B cell (primary cell): Measurements from ENCODE around the gene PSENEN. TPM values are rescaled to one million over a fixed set of nuclear protein-coding genes. Genes with fewer than 3 reads are reported as not detected.

Experiments used
- ATAC-seq: fragments of 200-7000 bp; cut with Tn5 transposase; one replicate; pipeline ENCODE4 v1.10.0; 2021; ENCODE audit warnings: low read depth, mild to moderate bottlenecking, moderate number of reproducible peaks, moderate library complexity
- CTCF ChIA-PET: fragments of 350-600 bp; sonication (Branson Sonifier 250); formaldehyde crosslinking; loops from one replicate; lab custom pipeline; 2021; ENCODE audit warnings: antibody characterized with exemption, inconsistent platforms; lab: Charles Lee
- POLR2A ChIA-PET: fragments of 350-600 bp; sonication (Branson Sonifier 250); formaldehyde crosslinking; loops from one replicate; lab custom pipeline; 2021; ENCODE audit warnings: antibody characterized with exemption; lab: Charles Lee
- DNase-seq: peaks from one replicate; pipeline ENCODE4 v3.0.0; 2013
- H2AFZ ChIP-seq: 2 replicates; pipeline ENCODE4 v1.6.1; 2012; ENCODE audit warnings: mild to moderate bottlenecking, low read depth, low read length; ENCODE audit not compliant: insufficient read depth, poor library complexity, severe bottlenecking
- H3K27ac ChIP-seq, 2 donors: 1 replicate in 1 of 2; 2 replicates in 1 of 2; pipeline ENCODE4 v1.5.1; 2012 to 2013; ENCODE audit warnings: low read length in 2 of 2, mild to moderate bottlenecking in 2 of 2, moderate library complexity in 1 of 2
- H3K27me3 ChIP-seq, 4 experiments: fragments of 200-600 bp in 1 of 4; sonication (generic) in 1 of 4; replicated peaks in 1 of 4; 1 replicate in 2 of 4; 2 replicates in 2 of 4; pipeline versions ENCODE4 v1.6.1 to v1.7.0; 2013 to 2016; ENCODE audit warnings: low read length in 3 of 4, mild to moderate bottlenecking in 2 of 4, mixed read lengths in 1 of 4, moderate library complexity in 1 of 4; ENCODE audit not compliant: insufficient read depth in 4 of 4, control insufficient read depth in 3 of 4; ENCODE audit errors: control extremely low read depth in 1 of 4
- H3K36me3 ChIP-seq, 2 experiments: replicated peaks in 1 of 2; 1 replicate in 1 of 2; 2 replicates in 1 of 2; pipeline versions ENCODE4 v1.6.1 to v1.7.1; 2013; ENCODE audit warnings: low read length in 1 of 2; ENCODE audit not compliant: insufficient read depth in 2 of 2, control insufficient read depth in 1 of 2; ENCODE audit errors: control extremely low read depth in 1 of 2, extremely low read depth in 1 of 2
- H3K4me1 ChIP-seq, 2 donors: fragments of 200-600 bp in 1 of 2; sonication (generic) in 1 of 2; 1 replicate in 1 of 2; 2 replicates in 1 of 2; pipeline versions ENCODE4 v1.5.1 to v1.6.1; 2013 to 2017; ENCODE audit warnings: low read length in 2 of 2; ENCODE audit not compliant: control insufficient read depth in 2 of 2, insufficient read depth in 2 of 2
- H3K4me2 ChIP-seq: replicated peaks from 2 replicates; pipeline ENCODE3; 2012; ENCODE audit warnings: mild to moderate bottlenecking, low read depth, low read length; ENCODE audit not compliant: poor library complexity, severe bottlenecking
- H3K4me3 ChIP-seq, 5 experiments: fragments of 200-600 bp in 1 of 5; sonication (generic) in 1 of 5; 1 replicate in 3 of 5; 2 replicates in 2 of 5; pipeline versions ENCODE4 v1.5.1 to v1.7.0; 2011 to 2016; ENCODE audit warnings: low read length in 4 of 5, mild to moderate bottlenecking in 4 of 5, low read depth in 2 of 5, control low read depth in 1 of 5, moderate library complexity in 1 of 5; ENCODE audit not compliant: insufficient read depth in 1 of 5; ENCODE audit errors: control extremely low read depth in 1 of 5, extremely low read depth in 1 of 5
- H3K79me2 ChIP-seq: fragments of 200-600 bp; sonication (generic); one replicate; pipeline ENCODE4 v1.6.0; 2016; ENCODE audit warnings: low read length; ENCODE audit not compliant: control insufficient read depth, insufficient read depth
- H3K9ac ChIP-seq: fragments of 200-600 bp; sonication (generic); 2 replicates; pipeline ENCODE4 v1.6.1; 2017; ENCODE audit warnings: mild to moderate bottlenecking, low read length, moderate library complexity
- H3K9me3 ChIP-seq, 3 donors: one replicate each; pipeline versions ENCODE4 v1.6.1 to v1.7.1; 2013; ENCODE audit warnings: low read length in 2 of 3; ENCODE audit not compliant: control insufficient read depth in 2 of 3, insufficient read depth in 1 of 3; ENCODE audit errors: control extremely low read depth in 1 of 3
- H4K20me1 ChIP-seq: 2 replicates; pipeline ENCODE4 v1.6.0; 2012; ENCODE audit warnings: mild to moderate bottlenecking, low read length; ENCODE audit not compliant: insufficient read depth, control insufficient read depth, poor library complexity, severe bottlenecking
- H3K27ac Mint-ChIP-seq: one replicate; pipeline ENCODE4 v1.8.0; 2021; ENCODE audit warnings: mixed read lengths
- H3K27me3 Mint-ChIP-seq: one replicate; pipeline ENCODE4 v1.8.0; 2021; ENCODE audit warnings: mixed read lengths
- H3K4me1 Mint-ChIP-seq: one replicate; pipeline ENCODE4 v1.8.0; 2021; ENCODE audit warnings: mixed read lengths
- H3K4me3 Mint-ChIP-seq: one replicate; pipeline ENCODE4 v1.8.0; 2021; ENCODE audit warnings: mixed read lengths
- H3K9me3 Mint-ChIP-seq: one replicate; pipeline ENCODE4 v1.8.0; 2022; ENCODE audit warnings: mixed read lengths; ENCODE audit not compliant: insufficient read depth
- CTCF ChIP-seq: fragments of 200-600 bp; IDR thresholded peaks from one replicate; pipeline ENCODE4 v1.8.0; 2022; ENCODE audit warnings: antibody characterized with exemption, mild to moderate bottlenecking
- EZH2 ChIP-seq: IDR thresholded peaks from 2 replicates; pipeline ENCODE4 v1.6.1; 2012; ENCODE audit warnings: borderline replicate concordance, low read depth, mild to moderate bottlenecking, moderate library complexity, low read length; ENCODE audit not compliant: insufficient read depth, poor library complexity, severe bottlenecking
- WGBS: methylation state at CpG from one replicate; pipeline ENCODE4 v1.1.5; 2013; ENCODE audit warnings: missing lambda C conversion rate; ENCODE audit not compliant: insufficient coverage; 5-methylcytosine and 5-hydroxymethylcytosine counted together
- intact Hi-C: fragments of 100-400 bp; cut with micrococcal nuclease; formaldehyde crosslinking; loops from one replicate; pipeline ENCODE4 v1.10.0; 2022
- polyA plus RNA-seq: library from polyadenylated mRNA; depleted of rRNA; stranded (reverse); fragments of >200 nt; gene quantifications from 2 replicates; pipeline ENCODE4 v1.2.3, GENCODE V29; 2012
- total RNA-seq, 2 donors: library from RNA; stranded (reverse); fragments of 120-200 nt in 1 of 2; gene quantifications; 1 replicate in 1 of 2; 2 replicates in 1 of 2; pipeline versions ENCODE4 v1.2.3 to v1.2.4, GENCODE V29; 2013 to 2022

The PSENEN gene
- total and polyA plus RNA-seq, 2 donors (not counting 1 experiment from before 2014, with no cell fraction given): 17.7 to 36.4 TPM

- Mint-ChIP-seq H3K9me3 (no peaks in the 10 kb centered on the region), H3K4me1 (no peaks in the 10 kb centered on the region), H3K4me3 (no peak overlapping the region), H3K27ac (no peak overlapping the region), H3K27me3 (no peaks in the 10 kb centered on the region)
- TF ChIP-seq EZH2 (no peak), CTCF (no peak)
- Histone ChIP-seq H3K9ac (no peak overlapping the region), H3K27me3 (no peaks in the 10 kb centered on the region), H3K36me3 (peaks cover 0 to 5% of the 10 kb centered on the region in 2 experiments), H3K4me2 (no peak overlapping the region), H3K27ac (no peak overlapping the region), H3K4me3 (no peak overlapping the region), H3K79me2 (no peaks in the 10 kb centered on the region), H2AFZ (no peak overlapping the region), H3K9me3 (no peaks in the 10 kb centered on the region), H3K4me1 (no peaks in the 10 kb centered on the region), H4K20me1 (no peaks in the 10 kb centered on the region)
- no peak for ATAC-seq
- CTCF ChIA-PET: no interaction called here
- intact Hi-C loops: no loop called here
- POLR2A ChIA-PET: no interaction called here
- no peak for DNase-seq
- 99% methylated on average over 9 of the region's 12 CpGs for WGBS
Observed at GRCh38 chr19:35782589-35782988, 37.1 kb downstream of the PSENEN start.

GRCh38 chr19:35783469-35784434 lies 38.3 kb downstream of the PSENEN start:
- ChIA-PET CTCF (no interaction called here), POLR2A (interaction anchor here (0.6 kb wide), 1 partner anchor 293 kb away, joined by 9 read pairs; no protein-coding TSS in a partner anchor)
- no peaks in the 10 kb centered on the region for H3K27me3 Mint-ChIP-seq
- H3K9me3 Mint-ChIP-seq: no peaks in the 10 kb centered on the region
- intact Hi-C loops: no loop called here
- no peaks in the 10 kb centered on the region for H3K4me1 Mint-ChIP-seq
- H3K36me3 ChIP-seq: peaks cover 0 to 5% of the 10 kb centered on the region in 2 experiments
- no peak overlapping the region for H3K4me3 Mint-ChIP-seq
- ATAC-seq: no peak
- no peak overlapping the region for H3K27ac ChIP-seq
- WGBS: 94% methylated on average over 22 of the region's 28 CpGs
- H3K9ac ChIP-seq: no peak overlapping the region
- H3K27ac Mint-ChIP-seq: no peak overlapping the region
- no peaks in the 10 kb centered on the region for H3K27me3 ChIP-seq
- TF ChIP-seq CTCF (no peak), EZH2 (no peak)
- H3K4me3 ChIP-seq: no peak overlapping the region
- no peaks in the 10 kb centered on the region for H3K4me1 ChIP-seq
- no peaks in the 10 kb centered on the region for H3K9me3 ChIP-seq
- DNase-seq: no peak
- no peaks in the 10 kb centered on the region for H4K20me1 ChIP-seq
- no peak overlapping the region for H3K4me2 ChIP-seq
- no peaks in the 10 kb centered on the region for H3K79me2 ChIP-seq
- no peak overlapping the region for H2AFZ ChIP-seq
